H9 (cell line): ENCODE data around the gene COL11A1. TPM values are rescaled to one million over a fixed set of nuclear protein-coding genes. Genes with fewer than 3 reads are reported as not detected.

Experiments
- DNase-seq: peaks from one replicate; pipeline ENCODE4 v3.0.0-alpha.2; 2017
- H2AFZ ChIP-seq: one replicate; pipeline ENCODE4 v1.6.1; 2013; ENCODE audit warnings: mild to moderate bottlenecking, low read length, control low read depth, moderate library complexity
- H2AK5ac ChIP-seq: 2 replicates; pipeline ENCODE4 v1.6.1; 2013; ENCODE audit warnings: low read length, control low read depth, mixed read lengths; ENCODE audit not compliant: insufficient read length
- H2BK120ac ChIP-seq: one replicate; pipeline ENCODE4 v1.6.1; 2013; ENCODE audit warnings: low read depth, mild to moderate bottlenecking, low read length, control low read depth, inconsistent platforms; ENCODE audit not compliant: poor library complexity, severe bottlenecking
- H2BK12ac ChIP-seq: 2 replicates; pipeline ENCODE4 v1.6.1; 2013; ENCODE audit warnings: low read length, control low read depth, mixed read lengths, low read depth; ENCODE audit not compliant: insufficient read length
- H2BK15ac ChIP-seq: 2 replicates; pipeline ENCODE4 v1.6.1; 2013; ENCODE audit warnings: low read depth, low read length, control low read depth
- H2BK20ac ChIP-seq: one replicate; pipeline ENCODE4 v1.6.1; 2013; ENCODE audit warnings: low read depth, mild to moderate bottlenecking, low read length, control low read depth, inconsistent platforms; ENCODE audit not compliant: poor library complexity, severe bottlenecking
- H2BK5ac ChIP-seq: 2 replicates; pipeline ENCODE4 v1.6.1; 2013; ENCODE audit warnings: low read length, control low read depth, mixed read lengths; ENCODE audit not compliant: insufficient read length
- H3K14ac ChIP-seq: 2 replicates; pipeline ENCODE4 v1.6.1; 2013; ENCODE audit warnings: low read length, control low read depth; ENCODE audit not compliant: insufficient read depth
- H3K18ac ChIP-seq: 2 replicates; pipeline ENCODE4 v1.6.1; 2013; ENCODE audit warnings: low read depth, mild to moderate bottlenecking, mixed read lengths, low read length, control low read depth; ENCODE audit not compliant: insufficient read length
- H3K23ac ChIP-seq: 2 replicates; pipeline ENCODE4 v1.6.1; 2013; ENCODE audit warnings: low read length, control low read depth, mixed read lengths, low read depth; ENCODE audit not compliant: insufficient read length
- H3K23me2 ChIP-seq: 2 replicates; pipeline ENCODE4 v1.6.1; 2013; ENCODE audit warnings: low read depth, mild to moderate bottlenecking, mixed read lengths, low read length, control low read depth; ENCODE audit not compliant: insufficient read length, poor library complexity, severe bottlenecking
- H3K27ac ChIP-seq: 2 replicates; pipeline ENCODE4 v1.5.1; 2013; ENCODE audit warnings: low read length, control low read depth, mixed read lengths, low read depth; ENCODE audit not compliant: insufficient read length
- H3K27me3 ChIP-seq: 2 replicates; pipeline ENCODE4 v1.6.1; 2013; ENCODE audit warnings: low read length, control low read depth, inconsistent platforms; ENCODE audit not compliant: insufficient read depth
- H3K4ac ChIP-seq: 2 replicates; pipeline ENCODE4 v1.6.1; 2013; ENCODE audit warnings: low read depth, mild to moderate bottlenecking, control low read depth, inconsistent platforms, low read length, moderate library complexity
- H3K4me1 ChIP-seq: 2 replicates; pipeline ENCODE4 v1.6.1; 2013; ENCODE audit warnings: low read length, control low read depth, inconsistent platforms; ENCODE audit not compliant: insufficient read depth
- H3K4me2 ChIP-seq: 2 replicates; pipeline ENCODE4 v1.6.1; 2013; ENCODE audit warnings: low read length, control low read depth, mixed read lengths; ENCODE audit not compliant: insufficient read length, insufficient read depth
- H3K56ac ChIP-seq: 2 replicates; pipeline ENCODE4 v1.6.1; 2013; ENCODE audit warnings: low read depth, mild to moderate bottlenecking, mixed read lengths, low read length, control low read depth; ENCODE audit not compliant: insufficient read length
- H3K79me1 ChIP-seq: 2 replicates; pipeline ENCODE4 v1.6.1; 2013; ENCODE audit warnings: low read depth, mild to moderate bottlenecking, moderate library complexity, low read length, control low read depth, inconsistent platforms; ENCODE audit not compliant: insufficient read depth, poor library complexity, severe bottlenecking
- H3K79me2 ChIP-seq: 2 replicates; pipeline ENCODE4 v1.6.1; 2013; ENCODE audit warnings: low read length, control low read depth, inconsistent platforms; ENCODE audit not compliant: insufficient read depth
- H3K9ac ChIP-seq: 2 replicates; pipeline ENCODE4 v1.6.1; 2013; ENCODE audit warnings: low read length, control low read depth, mixed read lengths; ENCODE audit not compliant: insufficient read length; ENCODE audit errors: extremely low read depth
- H3K9me3 ChIP-seq: one replicate; pipeline ENCODE4 v1.6.1; 2013; ENCODE audit warnings: low read depth, low read length, inconsistent platforms; ENCODE audit not compliant: control insufficient read depth
- H3T11ph ChIP-seq: one replicate; pipeline ENCODE4 v1.6.1; 2013; ENCODE audit warnings: mild to moderate bottlenecking, low read length, control low read depth, inconsistent platforms
- H4K20me1 ChIP-seq: one replicate; pipeline ENCODE4 v1.6.1; 2013; ENCODE audit not compliant: control insufficient read depth, insufficient read length, insufficient read depth
- H4K5ac ChIP-seq: 2 replicates; pipeline ENCODE4 v1.6.1; 2013; ENCODE audit warnings: low read depth, mild to moderate bottlenecking, mixed read lengths, low read length, control low read depth; ENCODE audit not compliant: insufficient read length
- H4K8ac ChIP-seq: replicated peaks from 2 replicates; pipeline ENCODE4 v1.6.1; 2013; ENCODE audit warnings: low read length, control low read depth, mixed read lengths, low read depth; ENCODE audit not compliant: insufficient read length
- H4K91ac ChIP-seq: 2 replicates; pipeline ENCODE4 v1.6.1; 2013; ENCODE audit warnings: low read depth, mild to moderate bottlenecking, moderate library complexity, mixed read lengths, low read length, control low read depth; ENCODE audit not compliant: insufficient read length
- H3K27ac Mint-ChIP-seq, 3 experiments: 2 replicates in 2 of 3; 3 replicates in 1 of 3; pipeline ENCODE4 v1.8.0; 2020 to 2021; ENCODE audit warnings: mixed read lengths in 3 of 3, mild to moderate bottlenecking in 1 of 3, moderate library complexity in 1 of 3
- H3K27me3 Mint-ChIP-seq: 2 replicates; pipeline ENCODE4 v1.8.0; 2021; ENCODE audit warnings: low read depth, mild to moderate bottlenecking, moderate library complexity, mixed read lengths
- H3K36me3 Mint-ChIP-seq, 3 experiments: 2 replicates in 2 of 3; 3 replicates in 1 of 3; pipeline ENCODE4 v1.8.0; 2020 to 2021; ENCODE audit warnings: low read depth in 3 of 3, mixed read lengths in 3 of 3; ENCODE audit not compliant: insufficient read depth in 1 of 3
- H3K4me1 Mint-ChIP-seq, 2 experiments: 2 replicates each; pipeline ENCODE4 v1.8.0; 2020; ENCODE audit warnings: mixed read lengths in 2 of 2
- H3K4me3 Mint-ChIP-seq, 2 experiments: 2 replicates in 1 of 2; 3 replicates in 1 of 2; pipeline ENCODE4 v1.8.0; 2020 to 2021; ENCODE audit warnings: mild to moderate bottlenecking in 2 of 2, mixed read lengths in 2 of 2, moderate library complexity in 1 of 2
- H3K9me3 Mint-ChIP-seq, 2 experiments: 2 replicates in 1 of 2; 3 replicates in 1 of 2; pipeline ENCODE4 v1.8.0; 2020; ENCODE audit warnings: mild to moderate bottlenecking in 2 of 2, mixed read lengths in 2 of 2, moderate library complexity in 1 of 2
- CTCF ChIP-seq: fragments of 200-600 bp; sonication (generic); conservative IDR thresholded peaks from 3 replicates; pipeline ENCODE4 v1.8.0; 2021; ENCODE audit warnings: antibody characterized with exemption, mild to moderate bottlenecking
- WGBS: extraction: QIAGEN DNeasy Blood & Tissue Kit; methylation state at CpG from one replicate; pipeline ENCODE4 v1.1.7; 2013; ENCODE audit warnings: missing lambda C conversion rate, low lambda C conversion rate, mixed read lengths; ENCODE audit not compliant: insufficient read length; ENCODE audit errors: extremely low coverage; 5-methylcytosine and 5-hydroxymethylcytosine counted together
- total RNA-seq: library from RNA; stranded (reverse); gene quantifications from 2 replicates; pipeline ENCODE4 v1.2.1, GENCODE V29; 2021

COL11A1 gene
- total RNA-seq, 1 experiment from 2014 or later = 7.5 TPM

GRCh38 chr1:102842606-102843005, 265.7 kb downstream of the COL11A1 start:
- no peak for DNase-seq
- no peak overlapping the region for H3K27ac ChIP-seq
- no peak overlapping the region for H3K4ac ChIP-seq
- H3K4me1 ChIP-seq = no peaks in the 10 kb centered on the region
- no peaks in the 10 kb centered on the region for H4K20me1 ChIP-seq
- H3K79me2 ChIP-seq = no peaks in the 10 kb centered on the region
- no peaks in the 10 kb centered on the region for H3K23me2 ChIP-seq
- no peak overlapping the region for H2BK15ac ChIP-seq
- no peak overlapping the region for H2AFZ ChIP-seq
- H2BK120ac ChIP-seq = no peak overlapping the region
- H2AK5ac ChIP-seq = no peak overlapping the region
- no peak overlapping the region for H3K14ac ChIP-seq
- H3K27me3 ChIP-seq = no peaks in the 10 kb centered on the region
- no peaks in the 10 kb centered on the region for H3K79me1 ChIP-seq
- H3K4me1 Mint-ChIP-seq = no peaks in the 10 kb centered on the region
- H2BK12ac ChIP-seq = no peak overlapping the region
- H3K27me3 Mint-ChIP-seq = no peaks in the 10 kb centered on the region
- no peak overlapping the region for H3K27ac Mint-ChIP-seq
- no peak overlapping the region for H2BK20ac ChIP-seq
- H4K5ac ChIP-seq = no peak overlapping the region
- WGBS = no CpG with 5 or more reads among the region's 3 CpGs
- H3K36me3 Mint-ChIP-seq = no peaks in the 10 kb centered on the region; a peak in 2 of 7 replicates
- H4K8ac ChIP-seq = no peak overlapping the region
- no peak overlapping the region for H3K18ac ChIP-seq
- H3K56ac ChIP-seq = no peak overlapping the region
- no peak for TF ChIP-seq CTCF
- no peak overlapping the region for H2BK5ac ChIP-seq
- no peak overlapping the region for H3K4me3 Mint-ChIP-seq
- H3K9ac ChIP-seq = no peak overlapping the region
- no peak overlapping the region for H3K4me2 ChIP-seq
- H3K9me3 Mint-ChIP-seq = peaks cover 0 to 3% of the 10 kb centered on the region in 2 experiments; a peak in 1 of 5 replicates
- no peaks in the 10 kb centered on the region for H3K9me3 ChIP-seq
- H4K91ac ChIP-seq = no peak overlapping the region
- no peak overlapping the region for H3K23ac ChIP-seq
- no peak overlapping the region for H3T11ph ChIP-seq
